OCI-LY1 (cell line): ENCODE measurements around the gene SAA2.

Experiments
- CTCF ChIP-seq: fragments of 200-600 bp; sonication (generic), shearing (Covaris generic); IDR thresholded peaks from 2 replicates; pipeline ENCODE4 v1.5.1; 2017; ENCODE audit warnings: mild to moderate bottlenecking, antibody characterized with exemption, low read length, moderate library complexity, mixed read lengths
- EZH2 ChIP-seq: fragments of 200-600 bp; sonication (generic), shearing (Covaris generic); IDR thresholded peaks from 2 replicates; pipeline ENCODE4 v1.8.0; 2017; ENCODE audit warnings: borderline replicate concordance, mixed run types, mild to moderate bottlenecking, antibody characterized with exemption, low read length, moderate library complexity, mixed read lengths

GRCh38 chr11:18245396-18245795 is 3.1 kb downstream of the SAA2 start:
- TF ChIP-seq CTCF (no peak), EZH2 (no peak)
